AG04450 (cell line): Measurements from ENCODE around the gene SEZ6L2. TPM values are rescaled to one million over a fixed set of nuclear protein-coding genes. Genes with fewer than 3 reads are reported as not detected.
A peak's percentile ranks its signal among the peaks of the same experiment; 100 is the strongest.
"Not testable (repeated sequence)": the region's sequence is repeated elsewhere in the genome, so short reads cannot be mapped to it uniquely, and the experiment has no call there.

Experiments
- CTCF ChIA-PET: fragments of 300-600, 350-600 bp; formaldehyde crosslinking; extraction: SDS; loops from one replicate; lab custom pipeline; 2022; ENCODE audit warnings: antibody characterized with exemption, inconsistent platforms; lab: Charles Lee
- POLR2A ChIA-PET: fragments of 350-600 bp; formaldehyde crosslinking; extraction: SDS; loops from one replicate; lab custom pipeline; 2021; ENCODE audit warnings: antibody characterized with exemption, inconsistent platforms; lab: Yijun Ruan, JAX
- DNase-seq: peaks from one replicate; pipeline ENCODE4 v3.0.0-alpha.2; 2011; ENCODE audit warnings: low read depth, low spot score
- H3K27ac ChIP-seq: one replicate; pipeline ENCODE4 v1.5.1; 2012; ENCODE audit warnings: low read depth, low read length, control low read depth
- H3K27me3 ChIP-seq: one replicate; pipeline ENCODE4 v1.6.0; 2012; ENCODE audit warnings: low read length; ENCODE audit not compliant: control insufficient read depth, insufficient read depth
- H3K4me3 ChIP-seq: 2 replicates; pipeline ENCODE4 v1.5.1; 2011; ENCODE audit warnings: mild to moderate bottlenecking, low read depth, low read length, control low read depth
- H3K9me3 ChIP-seq: 2 replicates; pipeline ENCODE4 v1.5.1; 2012; ENCODE audit warnings: low read length; ENCODE audit not compliant: control insufficient read depth, insufficient read depth
- polyA minus RNA-seq: library from RNA; depleted of rRNA, polyadenylated mRNA; stranded (reverse); fragments of >200 nt; gene quantifications from 2 replicates; pipeline ENCODE4 v1.2.3, GENCODE V29; 2011; rRNA and poly(A)+ RNA removed
- polyA plus RNA-seq: library from polyadenylated mRNA; depleted of rRNA; stranded (reverse); fragments of >200 nt; gene quantifications from 2 replicates; pipeline ENCODE4 v1.2.3, GENCODE V29; 2011; rRNA removed
- TF ChIP-seq, protein P1 (sequence below): IDR thresholded peaks from 2 replicates; pipeline ENCODE4 v1.5.1; 2011; ENCODE audit warnings: low read depth, low read length, control low read depth, inconsistent platforms

Gene SEZ6L2
- polyA plus RNA-seq, result 5.0 and 6.8 TPM in 2 replicates
- 1.9 and 2.4 TPM in 2 replicates for polyA minus RNA-seq

DNA sequence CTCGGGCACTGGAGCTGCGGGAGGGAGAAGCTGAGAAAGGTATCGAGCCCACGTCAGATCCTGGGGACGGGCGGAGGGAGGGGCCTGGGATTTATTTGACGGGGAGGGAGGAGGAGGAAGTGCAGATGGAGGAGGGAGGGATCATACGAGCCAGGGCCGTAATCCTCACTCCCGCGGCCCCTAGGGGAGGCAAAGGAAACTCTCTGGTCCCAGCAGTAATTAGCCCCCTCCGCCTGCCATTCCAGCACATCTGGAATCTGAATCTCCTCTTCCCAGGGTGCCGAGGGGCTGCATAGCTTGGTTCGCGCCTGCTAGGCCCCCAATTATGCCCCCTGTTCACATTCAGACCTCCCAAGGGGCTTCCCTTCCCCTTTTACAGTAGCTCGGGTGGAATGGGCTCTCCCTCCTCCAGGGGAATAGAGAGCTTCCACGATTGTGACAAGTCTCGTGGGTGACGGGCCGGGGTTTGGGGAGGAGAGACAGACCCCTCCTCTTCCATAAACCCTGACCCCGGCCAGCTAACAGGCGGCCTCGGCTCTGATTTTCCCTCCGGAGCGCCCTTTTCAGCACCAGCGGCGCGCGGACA is at the start of gene SEZ6L2:
SEZ6L2 (minus strand) TSS at position 35 of the 586 bp plus-strand sequence. CDS start 531 bp downstream, outside the sequence.
- CTCF ChIA-PET, result interaction anchor here (0.6 to 1.6 kb wide), 7 partner anchors 31 to 175 kb away, joined by 3 to 9 read pairs (median 3); partner anchors contain the start of gene KIF22
- TF ChIP-seq, protein P1, sequence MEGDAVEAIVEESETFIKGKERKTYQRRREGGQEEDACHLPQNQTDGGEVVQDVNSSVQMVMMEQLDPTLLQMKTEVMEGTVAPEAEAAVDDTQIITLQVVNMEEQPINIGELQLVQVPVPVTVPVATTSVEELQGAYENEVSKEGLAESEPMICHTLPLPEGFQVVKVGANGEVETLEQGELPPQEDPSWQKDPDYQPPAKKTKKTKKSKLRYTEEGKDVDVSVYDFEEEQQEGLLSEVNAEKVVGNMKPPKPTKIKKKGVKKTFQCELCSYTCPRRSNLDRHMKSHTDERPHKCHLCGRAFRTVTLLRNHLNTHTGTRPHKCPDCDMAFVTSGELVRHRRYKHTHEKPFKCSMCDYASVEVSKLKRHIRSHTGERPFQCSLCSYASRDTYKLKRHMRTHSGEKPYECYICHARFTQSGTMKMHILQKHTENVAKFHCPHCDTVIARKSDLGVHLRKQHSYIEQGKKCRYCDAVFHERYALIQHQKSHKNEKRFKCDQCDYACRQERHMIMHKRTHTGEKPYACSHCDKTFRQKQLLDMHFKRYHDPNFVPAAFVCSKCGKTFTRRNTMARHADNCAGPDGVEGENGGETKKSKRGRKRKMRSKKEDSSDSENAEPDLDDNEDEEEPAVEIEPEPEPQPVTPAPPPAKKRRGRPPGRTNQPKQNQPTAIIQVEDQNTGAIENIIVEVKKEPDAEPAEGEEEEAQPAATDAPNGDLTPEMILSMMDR, result peak; percentile 47
- DNase-seq, result peak; percentile 65
- H3K27ac ChIP-seq, result peak within 1 kb of the TSS; percentile 73
- POLR2A ChIA-PET, result interaction anchor here (0.5 to 1.6 kb wide), 9 partner anchors 15 to 933 kb away, joined by 3 to 5 read pairs (median 4); partner anchors contain the start of genes CDIPT, MVP, PAGR1 and TAOK2
- peaks cover 9% of the 10 kb centered on the region for H3K27me3 ChIP-seq
- no peaks in the 10 kb centered on the region for H3K9me3 ChIP-seq
- peak within 1 kb of the TSS; percentile 77 for H3K4me3 ChIP-seq

- POLR2A ChIA-PET, result no interaction called here
Observed at GRCh38 chr16:29947897-29948296, 48.5 kb upstream of the SEZ6L2 start.

DNA sequence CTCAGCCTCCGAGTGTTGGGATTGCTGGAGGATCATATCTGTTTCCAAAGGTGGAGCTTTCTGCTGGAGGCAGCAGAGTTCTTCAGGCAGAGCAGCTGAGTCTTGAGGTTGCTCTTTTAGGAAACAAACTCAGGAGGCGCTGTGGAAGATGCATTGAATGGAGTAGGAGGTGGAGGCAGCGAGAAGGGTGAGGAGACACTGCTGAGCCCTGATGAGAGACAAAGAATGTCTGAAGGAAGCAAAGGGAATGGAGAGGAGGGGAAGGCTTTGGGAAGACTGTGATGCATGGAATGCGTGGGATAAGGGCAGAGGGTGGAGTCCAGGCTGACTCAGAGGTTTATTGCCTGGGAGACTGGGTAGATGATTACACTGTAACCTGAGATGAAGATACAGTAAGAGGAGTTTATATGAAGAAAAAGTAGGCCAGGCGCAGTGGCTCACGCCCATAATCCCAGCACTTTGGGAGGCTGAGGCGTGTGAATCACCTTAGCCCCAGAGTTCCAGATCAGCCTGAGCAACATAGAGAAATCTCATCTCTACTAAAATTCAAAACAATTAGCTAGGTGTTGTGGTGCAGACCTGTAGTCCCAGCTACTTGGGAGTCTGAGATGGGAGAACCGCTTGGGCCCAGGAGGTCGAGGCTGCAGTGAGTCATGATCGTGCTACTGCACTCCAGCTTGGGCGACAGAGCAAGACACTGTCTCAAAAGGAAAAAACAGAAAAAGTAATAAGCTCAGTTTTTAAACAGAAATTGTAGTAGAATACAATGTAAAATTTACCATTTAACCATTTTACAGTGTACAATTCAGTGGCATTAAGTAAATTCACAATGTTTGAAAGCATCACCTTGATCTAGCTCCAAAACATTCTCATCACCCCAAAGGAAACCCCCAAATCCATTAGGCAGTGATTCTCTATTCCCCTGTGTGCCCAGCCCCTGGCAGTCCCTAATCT is 44.8 kb upstream of the SEZ6L2 start:
- TF ChIP-seq, protein P1, result peak; percentile 55
- no peaks in the 10 kb centered on the region for H3K27me3 ChIP-seq
- H3K4me3 ChIP-seq, result peak overlapping the region; percentile 32; the same call in 1 of the 2 replicates
- peaks cover 11% of the 10 kb centered on the region for H3K9me3 ChIP-seq
- CTCF ChIA-PET, result interaction anchor here (0.6 to 2.2 kb wide), 6 partner anchors 10 to 96 kb away, joined by 3 to 12 read pairs (median 6); partner anchors contain the start of genes KCTD13, TAOK2 and TMEM219
- POLR2A ChIA-PET, result interaction anchor here (0.8 to 2.6 kb wide), 7 partner anchors 17 to 140 kb away, joined by 3 to 25 read pairs (median 6); partner anchors contain the start of genes HIRIP3, KCTD13, SEZ6L2 and TAOK2
- peak; percentile 96 for DNase-seq
- peak overlapping the region; percentile 98 for H3K27ac ChIP-seq

More at GRCh38 chr16:29947897-29948296, 48.5 kb upstream of the SEZ6L2 start:
- TF ChIP-seq, protein P1, result no peak
- H3K27me3 ChIP-seq, result no peaks in the 10 kb centered on the region
- CTCF ChIA-PET, result no interaction called here
- H3K27ac ChIP-seq, result no peak overlapping the region
- no peak for DNase-seq
- H3K4me3 ChIP-seq, result no peak overlapping the region
- H3K9me3 ChIP-seq, result no peaks in the 10 kb centered on the region; the same call in 1 of the 2 replicates

DNA sequence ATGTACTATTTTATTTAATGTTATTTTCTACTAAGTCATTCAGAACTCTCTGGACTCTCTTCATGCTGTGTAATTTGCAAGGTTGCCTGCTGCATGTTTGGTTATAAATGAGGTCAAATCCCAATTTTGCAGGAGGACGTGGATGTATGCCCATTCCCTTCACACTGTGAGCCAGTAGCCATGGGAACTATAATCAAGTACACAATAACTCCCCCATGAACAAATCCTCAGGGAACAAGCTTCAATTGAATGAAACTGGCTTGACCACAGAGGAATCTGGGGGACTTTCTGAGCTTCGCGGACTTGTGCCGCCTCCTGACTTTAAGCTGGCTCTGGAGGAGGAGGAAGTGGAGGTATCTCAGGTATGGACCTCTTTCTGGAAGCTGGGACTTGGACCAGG is 41.3 kb upstream of the SEZ6L2 start:
- ChIA-PET POLR2A (no interaction called here), CTCF (interaction anchor here (0.5 kb wide), 1 partner anchor 76 kb away, joined by 4 read pairs; no protein-coding TSS in a partner anchor)
- Histone ChIP-seq H3K27me3 (no peaks in the 10 kb centered on the region), H3K27ac (no peak overlapping the region), H3K4me3 (no peak overlapping the region), H3K9me3 (peaks cover 11% of the 10 kb centered on the region)
- TF ChIP-seq, protein P1, result no peak
- DNase-seq, result no peak

GRCh38 chr16:29931750-29932149 is 32.4 kb upstream of the SEZ6L2 start:
- CTCF ChIA-PET, H3K27me3 ChIP-seq, H3K4me3 ChIP-seq, H3K27ac ChIP-seq, H3K9me3 ChIP-seq, DNase-seq, POLR2A ChIA-PET: not testable (repeated sequence)
